ENCODE data around the gene DNMT1.

DNA sequence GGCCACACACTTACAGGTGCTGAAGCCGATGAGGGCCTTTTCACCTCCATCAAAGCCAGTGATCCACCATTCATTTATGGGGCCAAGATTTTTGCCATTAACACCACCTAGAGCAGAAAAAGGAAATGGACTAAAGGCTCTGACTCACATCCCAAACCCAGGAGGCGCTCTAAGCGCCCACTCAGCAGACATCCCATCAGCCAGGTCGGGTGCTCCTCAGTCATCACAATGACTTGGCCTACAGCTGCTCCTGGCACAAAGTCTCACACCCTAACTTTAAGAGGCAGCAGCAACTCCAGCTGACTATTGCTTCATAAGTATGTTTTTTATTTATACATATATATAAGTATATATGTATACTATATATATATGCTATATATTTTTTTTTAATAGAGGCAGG is 38.9 kb downstream of the DNMT1 start:
- TF ChIP-seq, protein P1, sequence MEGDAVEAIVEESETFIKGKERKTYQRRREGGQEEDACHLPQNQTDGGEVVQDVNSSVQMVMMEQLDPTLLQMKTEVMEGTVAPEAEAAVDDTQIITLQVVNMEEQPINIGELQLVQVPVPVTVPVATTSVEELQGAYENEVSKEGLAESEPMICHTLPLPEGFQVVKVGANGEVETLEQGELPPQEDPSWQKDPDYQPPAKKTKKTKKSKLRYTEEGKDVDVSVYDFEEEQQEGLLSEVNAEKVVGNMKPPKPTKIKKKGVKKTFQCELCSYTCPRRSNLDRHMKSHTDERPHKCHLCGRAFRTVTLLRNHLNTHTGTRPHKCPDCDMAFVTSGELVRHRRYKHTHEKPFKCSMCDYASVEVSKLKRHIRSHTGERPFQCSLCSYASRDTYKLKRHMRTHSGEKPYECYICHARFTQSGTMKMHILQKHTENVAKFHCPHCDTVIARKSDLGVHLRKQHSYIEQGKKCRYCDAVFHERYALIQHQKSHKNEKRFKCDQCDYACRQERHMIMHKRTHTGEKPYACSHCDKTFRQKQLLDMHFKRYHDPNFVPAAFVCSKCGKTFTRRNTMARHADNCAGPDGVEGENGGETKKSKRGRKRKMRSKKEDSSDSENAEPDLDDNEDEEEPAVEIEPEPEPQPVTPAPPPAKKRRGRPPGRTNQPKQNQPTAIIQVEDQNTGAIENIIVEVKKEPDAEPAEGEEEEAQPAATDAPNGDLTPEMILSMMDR (IDR thresholded peaks at IDR 0.05), result no peak
- no peak for TF ChIP-seq POLR2AphosphoS5 (IDR thresholded peaks at IDR 0.05)
